ENCODE results near the gene ARMCX4.

DNA sequence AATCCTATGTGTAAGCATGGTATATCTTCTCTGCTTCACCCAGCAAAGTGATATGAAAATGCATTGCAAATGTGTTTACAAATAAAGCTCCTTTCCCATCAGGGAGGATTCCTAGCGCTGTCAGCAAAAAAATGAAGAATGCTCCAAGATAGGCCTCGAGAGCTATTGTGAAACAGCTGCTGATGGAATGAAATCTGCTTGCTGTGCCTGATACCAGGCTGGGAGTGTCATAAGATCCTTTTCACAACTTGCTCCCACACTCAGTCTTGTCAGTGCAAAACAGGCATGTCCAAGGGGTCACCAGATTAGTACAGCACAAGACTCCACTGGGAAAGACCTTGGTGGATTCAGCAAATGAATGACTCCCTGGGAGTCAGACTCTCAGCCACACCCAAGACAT is 43.2 kb upstream of the ARMCX4 start:
- TF ChIP-seq POLR2A (IDR thresholded peaks at IDR 0.05; ENCODE audit: extremely low read depth, insufficient read length) (no peak), CTCF (IDR thresholded peaks at IDR 0.05; ENCODE audit: low read depth, low read length) (no peak), MYC (IDR thresholded peaks at IDR 0.05; ENCODE audit: low read depth, low read length) (no peak)
- TF ChIP-seq, protein P1, sequence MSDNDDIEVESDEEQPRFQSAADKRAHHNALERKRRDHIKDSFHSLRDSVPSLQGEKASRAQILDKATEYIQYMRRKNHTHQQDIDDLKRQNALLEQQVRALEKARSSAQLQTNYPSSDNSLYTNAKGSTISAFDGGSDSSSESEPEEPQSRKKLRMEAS (IDR thresholded peaks at IDR 0.05; ENCODE audit: low read depth, low read length): no peak
